Measurements from ENCODE around the gene RBBP8NL. TPM values are rescaled to one million over a fixed set of nuclear protein-coding genes. Genes with fewer than 3 reads are reported as not detected.

The RBBP8NL gene
- total RNA-seq, 1 experiment from 2014 or later, result not detected

DNA sequence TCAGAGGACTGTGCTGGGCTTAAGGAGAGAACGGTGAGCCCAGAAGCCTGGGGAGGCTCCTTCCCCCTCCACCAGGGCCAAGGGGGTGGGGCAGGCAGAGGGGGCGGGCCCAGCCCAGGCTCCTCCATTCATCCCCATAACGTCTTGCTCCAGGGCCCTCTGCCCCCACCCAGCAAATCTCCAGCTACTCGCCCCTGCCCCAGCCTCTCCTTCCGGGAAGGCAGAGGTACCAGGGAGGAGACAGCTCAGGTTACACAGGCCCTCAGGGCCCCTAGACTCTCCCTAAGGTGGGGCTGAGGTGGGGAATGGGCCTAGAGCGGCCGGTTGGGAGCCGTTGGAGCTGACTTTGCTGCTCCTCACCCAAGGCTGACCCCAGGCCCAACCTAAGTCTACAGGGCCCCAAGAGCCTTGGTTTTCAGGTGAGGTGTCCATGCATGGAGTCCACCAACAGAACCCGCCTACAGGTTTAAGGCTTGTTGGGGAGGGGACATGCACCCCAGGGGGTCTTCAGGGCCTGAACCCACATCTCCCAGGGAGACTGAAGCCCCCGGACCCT is 61.4 kb downstream of the RBBP8NL start:
- H3K4me1 ChIP-seq (ENCODE audit: control insufficient read depth, insufficient read depth, low read length), result peaks cover 74% of the 10 kb centered on the region
- peak overlapping the region; percentile 88 for H3K27ac ChIP-seq (ENCODE audit: low read length)
- intact Hi-C loops (cut with micrococcal nuclease; ENCODE audit: unreplicated experiment) (no loop called here), in situ Hi-C loops (cut with HindIII; ENCODE audit: low pct_unique_long_range_greater_than_20kb, low sequenced_read_pairs) (no loop called here)
- no peaks in the 10 kb centered on the region; the same call in 1 of the 2 replicates for H3K36me3 ChIP-seq (ENCODE audit: control insufficient read depth, insufficient read depth, low read length)
- BruUV-seq (replicated peaks), result no TSS peak
- ATAC-seq, result peak; percentile 6; the same call in 1 of the 2 replicates
- no peaks in the 10 kb centered on the region for H3K27me3 ChIP-seq (ENCODE audit: control insufficient read depth, insufficient read depth, low read length)
- no peak for TF ChIP-seq SIN3A (IDR thresholded peaks at IDR 0.05; ENCODE audit: borderline replicate concordance, insufficient read depth, low read depth, low read length)
- TF ChIP-seq, protein P1, sequence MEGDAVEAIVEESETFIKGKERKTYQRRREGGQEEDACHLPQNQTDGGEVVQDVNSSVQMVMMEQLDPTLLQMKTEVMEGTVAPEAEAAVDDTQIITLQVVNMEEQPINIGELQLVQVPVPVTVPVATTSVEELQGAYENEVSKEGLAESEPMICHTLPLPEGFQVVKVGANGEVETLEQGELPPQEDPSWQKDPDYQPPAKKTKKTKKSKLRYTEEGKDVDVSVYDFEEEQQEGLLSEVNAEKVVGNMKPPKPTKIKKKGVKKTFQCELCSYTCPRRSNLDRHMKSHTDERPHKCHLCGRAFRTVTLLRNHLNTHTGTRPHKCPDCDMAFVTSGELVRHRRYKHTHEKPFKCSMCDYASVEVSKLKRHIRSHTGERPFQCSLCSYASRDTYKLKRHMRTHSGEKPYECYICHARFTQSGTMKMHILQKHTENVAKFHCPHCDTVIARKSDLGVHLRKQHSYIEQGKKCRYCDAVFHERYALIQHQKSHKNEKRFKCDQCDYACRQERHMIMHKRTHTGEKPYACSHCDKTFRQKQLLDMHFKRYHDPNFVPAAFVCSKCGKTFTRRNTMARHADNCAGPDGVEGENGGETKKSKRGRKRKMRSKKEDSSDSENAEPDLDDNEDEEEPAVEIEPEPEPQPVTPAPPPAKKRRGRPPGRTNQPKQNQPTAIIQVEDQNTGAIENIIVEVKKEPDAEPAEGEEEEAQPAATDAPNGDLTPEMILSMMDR (IDR thresholded peaks at IDR 0.05), result no peak
- TF ChIP-seq, protein P2, sequence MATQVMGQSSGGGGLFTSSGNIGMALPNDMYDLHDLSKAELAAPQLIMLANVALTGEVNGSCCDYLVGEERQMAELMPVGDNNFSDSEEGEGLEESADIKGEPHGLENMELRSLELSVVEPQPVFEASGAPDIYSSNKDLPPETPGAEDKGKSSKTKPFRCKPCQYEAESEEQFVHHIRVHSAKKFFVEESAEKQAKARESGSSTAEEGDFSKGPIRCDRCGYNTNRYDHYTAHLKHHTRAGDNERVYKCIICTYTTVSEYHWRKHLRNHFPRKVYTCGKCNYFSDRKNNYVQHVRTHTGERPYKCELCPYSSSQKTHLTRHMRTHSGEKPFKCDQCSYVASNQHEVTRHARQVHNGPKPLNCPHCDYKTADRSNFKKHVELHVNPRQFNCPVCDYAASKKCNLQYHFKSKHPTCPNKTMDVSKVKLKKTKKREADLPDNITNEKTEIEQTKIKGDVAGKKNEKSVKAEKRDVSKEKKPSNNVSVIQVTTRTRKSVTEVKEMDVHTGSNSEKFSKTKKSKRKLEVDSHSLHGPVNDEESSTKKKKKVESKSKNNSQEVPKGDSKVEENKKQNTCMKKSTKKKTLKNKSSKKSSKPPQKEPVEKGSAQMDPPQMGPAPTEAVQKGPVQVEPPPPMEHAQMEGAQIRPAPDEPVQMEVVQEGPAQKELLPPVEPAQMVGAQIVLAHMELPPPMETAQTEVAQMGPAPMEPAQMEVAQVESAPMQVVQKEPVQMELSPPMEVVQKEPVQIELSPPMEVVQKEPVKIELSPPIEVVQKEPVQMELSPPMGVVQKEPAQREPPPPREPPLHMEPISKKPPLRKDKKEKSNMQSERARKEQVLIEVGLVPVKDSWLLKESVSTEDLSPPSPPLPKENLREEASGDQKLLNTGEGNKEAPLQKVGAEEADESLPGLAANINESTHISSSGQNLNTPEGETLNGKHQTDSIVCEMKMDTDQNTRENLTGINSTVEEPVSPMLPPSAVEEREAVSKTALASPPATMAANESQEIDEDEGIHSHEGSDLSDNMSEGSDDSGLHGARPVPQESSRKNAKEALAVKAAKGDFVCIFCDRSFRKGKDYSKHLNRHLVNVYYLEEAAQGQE (IDR thresholded peaks at IDR 0.05; ENCODE audit: insufficient read depth in 1 of 2, low read depth in 2 of 2, low read length in 1 of 2), result no peak
- no peak for TF ChIP-seq TCF7L2 (IDR thresholded peaks at IDR 0.05; ENCODE audit: low read depth, low read length)
- no peak; the same call in none of the 2 replicates for TF ChIP-seq POLR2AphosphoS5 (IDR thresholded peaks at IDR 0.05; ENCODE audit: low read depth, low read length)
- DNase-seq (ENCODE audit: low read depth, low spot score), result no peak
- POLR2A ChIA-PET, result no interaction called here
- CTCF ChIA-PET, result interaction anchor here (0.6 to 0.7 kb wide), 2 partner anchors 64 to 208 kb away, joined by 3 to 6 read pairs; no protein-coding TSS in a partner anchor
- H3K9me3 ChIP-seq (ENCODE audit: control insufficient read depth, insufficient read depth, low read depth, low read length), result no peaks in the 10 kb centered on the region
- peak overlapping the region; percentile 89 to 96 for H3K4me3 ChIP-seq (ENCODE audit: low read depth in 2 of 2, low read length in 2 of 2)

DNA sequence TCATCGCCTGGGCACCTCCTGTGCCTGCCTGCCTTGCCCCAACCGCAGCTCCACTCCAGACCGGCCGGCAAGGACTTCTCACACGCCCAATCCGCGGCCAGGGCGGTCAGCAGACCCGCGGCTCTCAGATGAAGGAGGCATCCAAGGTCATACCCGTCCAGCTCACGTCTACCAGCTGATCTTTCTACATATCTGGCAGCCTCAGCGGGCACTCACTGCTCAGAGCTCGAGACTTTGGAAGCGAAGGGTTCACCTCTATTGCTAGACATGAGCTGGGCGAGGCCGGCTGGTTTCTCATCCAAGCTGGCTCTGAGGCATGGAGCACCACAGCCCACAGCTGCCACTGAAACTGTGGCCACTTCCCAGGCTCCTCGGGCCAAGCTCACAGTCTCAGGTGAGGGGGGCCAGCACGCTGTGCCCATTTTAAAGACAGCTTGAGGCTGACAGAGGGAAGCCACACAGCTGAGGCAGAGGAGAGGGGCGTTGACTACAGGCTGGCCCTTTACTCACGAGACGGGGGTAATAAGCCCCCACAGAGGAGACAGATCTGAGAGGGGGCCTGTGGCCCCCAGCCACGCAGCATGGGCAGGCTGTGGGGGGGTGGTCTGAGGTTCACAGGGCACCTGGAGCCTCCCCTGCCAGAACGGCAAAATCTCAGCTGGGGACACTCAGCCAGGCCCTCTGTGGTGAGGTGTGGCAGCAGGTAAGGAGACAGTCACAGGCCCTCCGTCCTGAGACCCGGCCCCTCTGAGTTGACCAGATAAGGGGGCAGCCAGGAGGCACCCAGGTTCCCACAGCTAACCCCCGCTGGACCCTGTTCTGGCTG is 62.2 kb downstream of the RBBP8NL start:
- ChIA-PET CTCF (interaction anchor here (0.6 to 1.3 kb wide), 4 partner anchors 10 to 209 kb away, joined by 3 to 6 read pairs (median 4); no protein-coding TSS in a partner anchor), POLR2A (interaction anchor here (0.6 kb wide), 1 partner anchor 13 kb away, joined by 3 read pairs; no protein-coding TSS in a partner anchor)
- H3K4me1 ChIP-seq (ENCODE audit: control insufficient read depth, insufficient read depth, low read length), result peaks cover 70% of the 10 kb centered on the region
- in situ Hi-C loops (cut with HindIII; ENCODE audit: low pct_unique_long_range_greater_than_20kb, low sequenced_read_pairs) (no loop called here), intact Hi-C loops (cut with micrococcal nuclease; ENCODE audit: unreplicated experiment) (no loop called here)
- peak overlapping the region; percentile 88 for H3K27ac ChIP-seq (ENCODE audit: low read length)
- H3K9me3 ChIP-seq (ENCODE audit: control insufficient read depth, insufficient read depth, low read depth, low read length), result no peaks in the 10 kb centered on the region
- ATAC-seq (no peak), DNase-seq (ENCODE audit: low read depth, low spot score) (no peak)
- H3K36me3 ChIP-seq (ENCODE audit: control insufficient read depth, insufficient read depth, low read length), result no peaks in the 10 kb centered on the region; the same call in 1 of the 2 replicates
- H3K27me3 ChIP-seq (ENCODE audit: control insufficient read depth, insufficient read depth, low read length), result no peaks in the 10 kb centered on the region
- TF ChIP-seq, protein P1 (IDR thresholded peaks at IDR 0.05), result no peak
- TF ChIP-seq TCF7L2 (IDR thresholded peaks at IDR 0.05; ENCODE audit: low read depth, low read length) (no peak), POLR2AphosphoS5 (IDR thresholded peaks at IDR 0.05; ENCODE audit: low read depth, low read length) (no peak), SIN3A (IDR thresholded peaks at IDR 0.05; ENCODE audit: borderline replicate concordance, insufficient read depth, low read depth, low read length) (0 out of 2 replicates have a peak, but pooled peaks have one; percentile 47)
- TF ChIP-seq, protein P2 (IDR thresholded peaks at IDR 0.05; ENCODE audit: insufficient read depth in 1 of 2, low read depth in 2 of 2, low read length in 1 of 2), result no peak
- BruUV-seq (replicated peaks), result no TSS peak
- peak overlapping the region; percentile 89 to 96 for H3K4me3 ChIP-seq (ENCODE audit: low read depth in 2 of 2, low read length in 2 of 2)
